Measurements from ENCODE around the gene ADAMTSL1.

The ADAMTSL1 gene

GRCh38 chr9:18936094-18936871 is 462.3 kb downstream of the ADAMTSL1 start:
- DNase-seq (ENCODE audit: low read depth in 2 of 2): no peak

GRCh38 chr9:18939943-18940342 is 466.0 kb downstream of the ADAMTSL1 start:
- no peak for DNase-seq (ENCODE audit: low read depth in 2 of 2)

DNA sequence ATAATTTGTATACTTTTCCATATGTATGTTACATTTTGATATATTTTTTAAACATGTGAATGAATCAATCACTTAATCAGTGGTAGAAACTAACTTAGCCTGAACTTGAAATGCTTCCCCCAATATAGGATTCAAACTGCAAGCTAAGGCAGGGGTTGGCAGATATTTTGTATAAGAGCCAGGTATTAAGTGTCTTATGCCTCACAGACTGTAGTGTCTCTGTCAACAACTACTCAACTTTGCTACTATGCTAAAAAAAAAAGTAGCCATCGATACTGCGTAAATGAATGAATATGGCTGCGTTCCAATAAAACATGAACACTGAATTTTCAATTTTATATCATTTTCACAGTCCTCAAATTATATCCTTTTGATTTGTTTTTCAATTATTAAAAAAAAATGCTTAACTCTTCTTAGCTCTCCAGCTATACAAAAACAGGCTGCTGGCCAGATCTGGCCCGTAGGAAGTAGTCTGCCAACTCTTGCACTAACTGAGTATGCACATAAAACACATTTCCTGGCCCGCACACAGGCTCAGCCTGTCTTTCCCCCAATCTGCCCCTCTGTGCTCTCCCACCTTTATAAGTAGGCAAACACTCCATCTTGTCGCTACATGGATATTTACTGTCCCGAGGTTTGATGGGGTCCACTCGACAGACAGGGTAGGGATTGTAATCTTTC is 467.2 kb downstream of the ADAMTSL1 start:
- no peak for DNase-seq (ENCODE audit: low read depth in 2 of 2)

- no peak for DNase-seq (ENCODE audit: low read depth in 2 of 2)
Measured at GRCh38 chr9:18942801-18943200, 468.8 kb downstream of the ADAMTSL1 start.

GRCh38 chr9:18947892-18948339 is 474.0 kb downstream of the ADAMTSL1 start:
- DNase-seq (ENCODE audit: low read depth in 2 of 2): no peak

GRCh38 chr9:18951936-18952335 is 478.0 kb downstream of the ADAMTSL1 start:
- no peak for DNase-seq (ENCODE audit: low read depth in 2 of 2)

GRCh38 chr9:18955626-18956025 is 481.7 kb downstream of the ADAMTSL1 start:
- DNase-seq (ENCODE audit: low read depth in 2 of 2): no peak
